Mucosa of stomach (tissue), 1 donor: ENCODE measurements around the gene ZFP3.
A peak's percentile ranks its signal among the peaks of the same experiment; 100 is the strongest.
"Not testable (repeated sequence)": the region's sequence is repeated elsewhere in the genome, so short reads cannot be mapped to it uniquely, and the experiment has no call there.

ENCODE experiments used
- H3K27me3 ChIP-seq: one replicate; pipeline ENCODE4 v1.7.0; 2013; ENCODE audit warnings: mild to moderate bottlenecking, low read length; ENCODE audit not compliant: control insufficient read depth, insufficient read depth
- H3K36me3 ChIP-seq: one replicate; pipeline ENCODE4 v1.7.0; 2013; ENCODE audit warnings: low read length; ENCODE audit not compliant: control insufficient read depth, insufficient read depth
- H3K4me1 ChIP-seq: one replicate; pipeline ENCODE4 v1.7.0; 2013; ENCODE audit warnings: mild to moderate bottlenecking, low read length; ENCODE audit not compliant: control insufficient read depth, insufficient read depth
- H3K4me3 ChIP-seq: one replicate; pipeline ENCODE4 v1.7.0; 2013; ENCODE audit warnings: low read length
- H3K9ac ChIP-seq: one replicate; pipeline ENCODE4 v1.7.0; 2013; ENCODE audit warnings: mild to moderate bottlenecking, low read length, moderate library complexity
- H3K9me3 ChIP-seq: one replicate; pipeline ENCODE4 v1.7.0; 2013; ENCODE audit warnings: mild to moderate bottlenecking, low read length, moderate library complexity; ENCODE audit not compliant: control insufficient read depth
- donor health status: Pancreatic carcinoma.

The ZFP3 gene

GRCh38 chr17:5078106-5079028 lies at the start of gene ZFP3:
ZFP3 (plus strand) TSS chr17:5078467; CDS start chr17:5091505, 13,038 bp downstream.
- H3K4me3 ChIP-seq: peak within 1 kb of the TSS; percentile 65
- H3K4me1 ChIP-seq: peaks cover 5% of the 10 kb centered on the region
- H3K9me3 ChIP-seq: no peaks in the 10 kb centered on the region
- H3K9ac ChIP-seq: peak within 1 kb of the TSS; percentile 85
- H3K36me3 ChIP-seq: no peaks in the 10 kb centered on the region
- no peaks in the 10 kb centered on the region for H3K27me3 ChIP-seq

- H3K27me3 ChIP-seq, H3K9me3 ChIP-seq, H3K36me3 ChIP-seq, H3K9ac ChIP-seq, H3K4me3 ChIP-seq: not testable (repeated sequence)
- H3K4me1 ChIP-seq: peaks cover 14% of the 10 kb centered on the region
Measured at GRCh38 chr17:5030168-5030567, 48.1 kb upstream of the ZFP3 start.

- H3K9ac ChIP-seq: peak overlapping the region; percentile 48
- no peak overlapping the region for H3K4me3 ChIP-seq
- no peaks in the 10 kb centered on the region for H3K9me3 ChIP-seq
- no peaks in the 10 kb centered on the region for H3K36me3 ChIP-seq
- peaks cover 5% of the 10 kb centered on the region for H3K4me1 ChIP-seq
- peaks cover 6% of the 10 kb centered on the region for H3K27me3 ChIP-seq
Measured at GRCh38 chr17:5031365-5032082, 46.7 kb upstream of the ZFP3 start.

GRCh38 chr17:5032865-5033264 lies 45.4 kb upstream of the ZFP3 start:
- Histone ChIP-seq H3K9ac (no peak overlapping the region), H3K36me3 (no peaks in the 10 kb centered on the region), H3K9me3 (no peaks in the 10 kb centered on the region), H3K4me3 (no peak overlapping the region), H3K27me3 (peaks cover 6% of the 10 kb centered on the region), H3K4me1 (peaks cover 5% of the 10 kb centered on the region)

GRCh38 chr17:5033352-5034015 lies 44.8 kb upstream of the ZFP3 start:
- Histone ChIP-seq H3K4me3 (no peak overlapping the region), H3K9ac (no peak overlapping the region)

GRCh38 chr17:5034063-5034462 lies 44.2 kb upstream of the ZFP3 start:
- Histone ChIP-seq H3K36me3 (no peaks in the 10 kb centered on the region), H3K9me3 (no peaks in the 10 kb centered on the region), H3K4me3 (no peak overlapping the region), H3K9ac (no peak overlapping the region), H3K27me3 (peaks cover 6% of the 10 kb centered on the region), H3K4me1 (peaks cover 5% of the 10 kb centered on the region)

More at GRCh38 chr17:5033352-5034015, 44.8 kb upstream of the ZFP3 start:
- Histone ChIP-seq H3K36me3 (no peaks in the 10 kb centered on the region), H3K4me1 (peaks cover 5% of the 10 kb centered on the region), H3K27me3 (peaks cover 6% of the 10 kb centered on the region), H3K9me3 (no peaks in the 10 kb centered on the region)

- no peaks in the 10 kb centered on the region for H3K36me3 ChIP-seq
- H3K4me1 ChIP-seq: peaks cover 5% of the 10 kb centered on the region
- H3K27me3 ChIP-seq: peaks cover 6% of the 10 kb centered on the region
- H3K4me3 ChIP-seq: no peak overlapping the region
- H3K9me3 ChIP-seq: no peaks in the 10 kb centered on the region
- no peak overlapping the region for H3K9ac ChIP-seq
Measured at GRCh38 chr17:5034651-5035050, 43.6 kb upstream of the ZFP3 start.

GRCh38 chr17:5035315-5035714 lies 43.0 kb upstream of the ZFP3 start, which contains the start of gene SLC52A1:
SLC52A1 (minus strand) TSS chr17:5035426; CDS start chr17:5034606, 820 bp downstream.
- H3K9ac ChIP-seq: no peak within 1 kb of the TSS
- no peak within 1 kb of the TSS for H3K4me3 ChIP-seq

GRCh38 chr17:5042157-5043022 lies 35.9 kb upstream of the ZFP3 start:
- Histone ChIP-seq H3K9ac (no peak overlapping the region), H3K36me3 (no peaks in the 10 kb centered on the region), H3K9me3 (no peaks in the 10 kb centered on the region), H3K4me3 (no peak overlapping the region), H3K4me1 (peaks cover 11% of the 10 kb centered on the region), H3K27me3 (no peaks in the 10 kb centered on the region)

More at GRCh38 chr17:5035315-5035714, 43.0 kb upstream of the ZFP3 start, which contains the start of gene SLC52A1:
- peaks cover 5% of the 10 kb centered on the region for H3K4me1 ChIP-seq
- H3K9me3 ChIP-seq: no peaks in the 10 kb centered on the region
- H3K27me3 ChIP-seq: peaks cover 6% of the 10 kb centered on the region
- H3K36me3 ChIP-seq: no peaks in the 10 kb centered on the region

- Histone ChIP-seq H3K36me3 (no peaks in the 10 kb centered on the region), H3K27me3 (no peaks in the 10 kb centered on the region), H3K4me3 (no peak overlapping the region), H3K9ac (no peak overlapping the region), H3K4me1 (peaks cover 11% of the 10 kb centered on the region), H3K9me3 (no peaks in the 10 kb centered on the region)
Measured at GRCh38 chr17:5043524-5043923, 34.7 kb upstream of the ZFP3 start.

GRCh38 chr17:5044630-5045029 lies 33.6 kb upstream of the ZFP3 start:
- H3K4me1 ChIP-seq: peaks cover 11% of the 10 kb centered on the region
- H3K36me3 ChIP-seq: no peaks in the 10 kb centered on the region
- H3K4me3 ChIP-seq: no peak overlapping the region
- H3K9me3 ChIP-seq: no peaks in the 10 kb centered on the region
- no peaks in the 10 kb centered on the region for H3K27me3 ChIP-seq
- no peak overlapping the region for H3K9ac ChIP-seq
